Breast epithelium (tissue), 3 donors: ENCODE data around the gene ANKRD34C.

Source experiments
- POLR2AphosphoS5 ChIP-seq, 3 donors: sonication (generic); formaldehyde crosslinking; IDR thresholded peaks; one replicate each; pipeline ENCODE4 v1.6.1; 2017; ENCODE audit warnings: antibody characterized with exemption in 3 of 3
- TF ChIP-seq, protein P1 (sequence below), 3 donors: fragments of 450-650 bp; IDR thresholded peaks; one replicate each; pipeline ENCODE4 v1.5.1; 2016 to 2017; ENCODE audit warnings: antibody characterized with exemption in 3 of 3, mild to moderate bottlenecking in 3 of 3, moderate library complexity in 3 of 3

DNA sequence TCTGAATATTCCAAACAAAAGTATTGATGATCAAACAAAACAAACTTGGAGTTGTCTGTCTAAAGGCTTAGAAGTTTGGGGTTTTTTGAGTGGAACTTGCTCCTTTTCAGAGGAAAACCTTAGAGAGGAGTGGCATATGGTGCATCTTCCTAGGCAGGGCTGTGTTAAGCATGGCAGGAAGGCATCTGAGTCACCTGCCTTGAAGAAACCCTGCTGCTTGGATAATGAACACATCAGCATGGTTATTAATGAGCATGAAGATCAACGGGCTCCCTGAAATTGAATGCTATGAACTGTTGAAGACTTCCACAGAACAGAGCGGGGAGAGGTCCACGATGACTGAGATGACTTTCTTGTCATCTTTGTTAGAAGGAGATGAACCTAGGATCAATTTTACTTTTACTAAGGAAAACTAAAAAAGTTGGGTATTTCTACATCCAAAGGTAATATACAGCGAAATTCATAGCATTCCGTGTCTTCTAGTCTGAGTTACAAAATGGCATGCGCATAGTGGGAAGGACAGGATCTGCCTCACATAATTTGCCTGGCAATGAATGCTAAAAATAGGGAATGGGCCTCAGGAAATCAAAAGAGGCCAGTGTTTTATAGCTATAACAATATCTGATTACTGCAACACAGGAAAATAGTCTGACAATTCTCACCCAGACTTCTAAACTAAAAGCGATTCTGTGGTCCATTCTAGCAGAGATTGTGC, 16.8 kb downstream of the ANKRD34C start:
- TF ChIP-seq, protein P1, sequence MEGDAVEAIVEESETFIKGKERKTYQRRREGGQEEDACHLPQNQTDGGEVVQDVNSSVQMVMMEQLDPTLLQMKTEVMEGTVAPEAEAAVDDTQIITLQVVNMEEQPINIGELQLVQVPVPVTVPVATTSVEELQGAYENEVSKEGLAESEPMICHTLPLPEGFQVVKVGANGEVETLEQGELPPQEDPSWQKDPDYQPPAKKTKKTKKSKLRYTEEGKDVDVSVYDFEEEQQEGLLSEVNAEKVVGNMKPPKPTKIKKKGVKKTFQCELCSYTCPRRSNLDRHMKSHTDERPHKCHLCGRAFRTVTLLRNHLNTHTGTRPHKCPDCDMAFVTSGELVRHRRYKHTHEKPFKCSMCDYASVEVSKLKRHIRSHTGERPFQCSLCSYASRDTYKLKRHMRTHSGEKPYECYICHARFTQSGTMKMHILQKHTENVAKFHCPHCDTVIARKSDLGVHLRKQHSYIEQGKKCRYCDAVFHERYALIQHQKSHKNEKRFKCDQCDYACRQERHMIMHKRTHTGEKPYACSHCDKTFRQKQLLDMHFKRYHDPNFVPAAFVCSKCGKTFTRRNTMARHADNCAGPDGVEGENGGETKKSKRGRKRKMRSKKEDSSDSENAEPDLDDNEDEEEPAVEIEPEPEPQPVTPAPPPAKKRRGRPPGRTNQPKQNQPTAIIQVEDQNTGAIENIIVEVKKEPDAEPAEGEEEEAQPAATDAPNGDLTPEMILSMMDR (IDR thresholded peaks at IDR 0.05) = no peak
- TF ChIP-seq POLR2AphosphoS5 (IDR thresholded peaks at IDR 0.05) = no peak
